ENCODE measurements around the gene RGMA. TPM values are rescaled to one million over a fixed set of nuclear protein-coding genes. Genes with fewer than 3 reads are reported as not detected.

RGMA gene
- total RNA-seq, 4 donors from 2014 or later, result 3.6 to 57.1 (median 25.1) TPM

DNA sequence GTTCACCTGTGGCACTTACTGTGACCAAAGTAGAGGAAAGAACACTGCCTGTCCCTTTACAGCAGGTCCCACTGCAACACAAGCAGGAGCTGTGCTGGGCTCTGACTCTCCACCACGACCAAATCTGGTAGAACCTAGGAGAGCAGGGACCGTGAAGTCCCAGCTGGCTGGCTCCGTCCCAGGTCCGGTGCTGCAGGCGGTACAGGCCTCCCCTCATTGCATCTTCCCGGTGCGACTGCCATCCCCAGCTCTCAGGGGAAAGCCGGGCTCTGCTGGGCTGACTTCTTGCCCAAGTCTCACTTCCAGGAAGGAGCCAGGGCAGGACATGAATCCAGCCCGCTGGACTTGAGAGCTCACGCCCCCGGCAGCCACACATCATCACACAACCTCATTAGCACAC, 33.8 kb downstream of the RGMA start:
- Histone ChIP-seq H3K4me3 (no peak overlapping the region), H3K27ac (no peak overlapping the region), H3K27me3 (no peaks in the 10 kb centered on the region), H3K36me3 (no peaks in the 10 kb centered on the region), H3K4me1 (peaks cover 0 to 3% of the 10 kb centered on the region in 2 donors), H3K9me3 (no peaks in the 10 kb centered on the region)
- no peak for DNase-seq
- intact Hi-C loops (cut with DNase I; ENCODE audit: low total_unique reads), result no loop called here
- TF ChIP-seq, protein P1, sequence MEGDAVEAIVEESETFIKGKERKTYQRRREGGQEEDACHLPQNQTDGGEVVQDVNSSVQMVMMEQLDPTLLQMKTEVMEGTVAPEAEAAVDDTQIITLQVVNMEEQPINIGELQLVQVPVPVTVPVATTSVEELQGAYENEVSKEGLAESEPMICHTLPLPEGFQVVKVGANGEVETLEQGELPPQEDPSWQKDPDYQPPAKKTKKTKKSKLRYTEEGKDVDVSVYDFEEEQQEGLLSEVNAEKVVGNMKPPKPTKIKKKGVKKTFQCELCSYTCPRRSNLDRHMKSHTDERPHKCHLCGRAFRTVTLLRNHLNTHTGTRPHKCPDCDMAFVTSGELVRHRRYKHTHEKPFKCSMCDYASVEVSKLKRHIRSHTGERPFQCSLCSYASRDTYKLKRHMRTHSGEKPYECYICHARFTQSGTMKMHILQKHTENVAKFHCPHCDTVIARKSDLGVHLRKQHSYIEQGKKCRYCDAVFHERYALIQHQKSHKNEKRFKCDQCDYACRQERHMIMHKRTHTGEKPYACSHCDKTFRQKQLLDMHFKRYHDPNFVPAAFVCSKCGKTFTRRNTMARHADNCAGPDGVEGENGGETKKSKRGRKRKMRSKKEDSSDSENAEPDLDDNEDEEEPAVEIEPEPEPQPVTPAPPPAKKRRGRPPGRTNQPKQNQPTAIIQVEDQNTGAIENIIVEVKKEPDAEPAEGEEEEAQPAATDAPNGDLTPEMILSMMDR (IDR thresholded peaks at IDR 0.05), result no peak

DNA sequence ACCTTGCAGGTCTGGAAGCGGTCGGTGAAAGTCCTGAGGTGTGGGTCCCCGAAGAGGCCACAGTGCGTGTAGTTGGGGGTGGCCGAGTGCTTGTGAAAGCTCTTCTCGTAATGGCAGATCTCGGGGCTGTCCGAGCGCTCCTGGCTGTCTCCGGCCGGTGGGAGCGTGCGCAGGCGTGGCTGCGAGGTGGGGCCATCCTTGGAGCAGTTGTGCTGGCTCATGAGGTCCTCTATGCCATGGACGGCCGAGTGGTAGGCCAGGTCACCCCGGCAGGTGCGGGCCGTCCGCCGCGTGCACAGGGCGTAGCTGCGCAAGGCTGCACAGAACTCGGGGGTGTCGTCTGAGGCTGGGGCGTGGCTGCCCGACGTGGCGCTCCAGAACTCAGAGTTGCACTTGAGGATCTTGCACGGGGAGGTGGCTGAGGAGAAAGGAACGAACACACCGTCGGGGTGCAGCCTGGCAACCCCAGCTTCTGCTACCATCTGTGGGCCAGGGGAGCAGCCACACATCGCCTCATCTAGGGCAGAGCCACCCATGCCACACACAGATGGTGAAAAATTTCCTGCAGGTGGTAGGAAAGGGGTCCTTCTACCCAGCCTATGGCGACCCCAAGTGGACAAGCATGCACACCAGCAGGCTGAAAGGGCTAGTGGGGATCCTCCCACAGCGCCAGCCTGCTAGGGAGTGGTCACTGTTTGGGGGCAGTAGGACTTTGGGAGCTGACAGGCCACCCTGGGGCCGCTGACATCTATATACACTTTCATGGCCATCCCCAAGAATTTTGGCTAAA, 36.7 kb downstream of the RGMA start:
- Histone ChIP-seq H3K27me3 (no peaks in the 10 kb centered on the region), H3K9me3 (no peaks in the 10 kb centered on the region), H3K4me3 (no peak overlapping the region), H3K27ac (no peak overlapping the region), H3K36me3 (no peaks in the 10 kb centered on the region), H3K4me1 (peaks cover 0 to 3% of the 10 kb centered on the region in 2 donors)
- DNase-seq, result no peak
- intact Hi-C loops (cut with DNase I; ENCODE audit: low total_unique reads), result no loop called here
- no peak for TF ChIP-seq POLR2A (IDR thresholded peaks at IDR 0.05)
- TF ChIP-seq, protein P1 (IDR thresholded peaks at IDR 0.05), result no peak

DNA sequence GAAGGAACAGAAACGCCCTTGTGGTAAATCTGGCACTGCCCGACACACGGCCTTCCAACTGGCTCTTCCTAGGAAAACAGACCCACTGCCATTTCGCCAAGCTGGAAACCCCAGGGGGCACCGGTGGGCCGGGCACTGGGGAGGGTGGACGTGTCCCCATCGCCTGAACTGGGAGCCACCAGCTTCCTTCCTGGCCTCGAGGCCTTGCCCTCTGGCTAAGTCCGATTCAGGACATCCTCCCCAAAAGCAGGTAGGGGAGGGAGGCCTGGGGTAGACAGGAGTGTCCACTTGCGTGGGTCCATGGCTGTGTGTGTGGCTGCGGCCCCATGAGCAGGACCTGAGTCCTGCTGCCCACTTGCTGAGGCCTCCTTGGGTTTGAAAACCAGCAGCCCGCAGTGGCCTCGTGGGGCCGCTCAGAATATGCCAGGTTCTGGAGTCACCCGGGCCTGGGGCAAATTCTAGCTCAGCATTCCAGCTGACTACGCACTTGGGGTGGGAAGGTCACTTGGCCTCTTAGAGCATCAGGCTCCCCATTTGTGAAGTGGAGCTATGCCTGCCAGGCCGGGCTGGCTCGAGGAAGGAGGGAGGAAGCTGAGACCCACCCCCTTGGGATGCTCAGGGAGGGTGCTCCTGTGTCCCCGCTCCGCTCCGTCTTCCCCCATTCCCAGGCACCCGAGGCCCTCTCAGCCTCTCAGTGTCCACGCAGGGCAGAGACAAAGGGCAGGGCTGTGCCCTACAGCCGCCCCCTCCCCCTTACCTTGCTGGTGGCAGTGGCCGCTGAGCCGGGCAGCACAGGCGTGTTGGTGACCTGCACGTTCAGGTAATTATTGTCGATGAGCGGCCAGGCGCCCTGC, 37.5 kb downstream of the RGMA start:
- TF ChIP-seq, protein P1 (IDR thresholded peaks at IDR 0.05), result no peak
- no peak for TF ChIP-seq POLR2A (IDR thresholded peaks at IDR 0.05)
- Histone ChIP-seq H3K4me1 (peaks cover 0 to 2% of the 10 kb centered on the region in 2 donors), H3K9me3 (no peaks in the 10 kb centered on the region), H3K27me3 (no peaks in the 10 kb centered on the region), H3K36me3 (no peaks in the 10 kb centered on the region), H3K27ac (no peak overlapping the region), H3K4me3 (no peak overlapping the region)
- no peak for DNase-seq
- intact Hi-C loops (cut with DNase I; ENCODE audit: low total_unique reads), result no loop called here

DNA sequence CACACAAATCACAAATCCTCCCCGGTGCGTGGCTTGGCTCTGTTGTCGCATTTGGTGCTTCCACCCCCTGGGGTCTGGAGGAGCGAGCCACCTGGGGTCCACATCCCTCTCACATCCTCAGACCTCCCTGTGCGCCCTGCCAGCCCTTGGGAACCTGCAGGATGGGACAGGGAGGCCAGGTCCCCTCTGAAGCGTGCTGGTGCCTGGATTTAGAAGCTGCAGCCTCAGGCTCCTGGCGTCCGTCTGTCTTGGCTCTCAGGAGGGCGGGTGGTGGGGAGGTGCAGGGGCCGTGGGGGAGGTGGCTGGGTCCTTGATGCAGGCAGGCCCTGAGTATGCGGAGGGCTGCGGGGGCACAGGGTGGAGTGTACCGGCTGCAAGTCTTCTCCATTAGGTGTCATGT, 38.4 kb downstream of the RGMA start:
- intact Hi-C loops (cut with DNase I; ENCODE audit: low total_unique reads), result no loop called here
- Histone ChIP-seq H3K36me3 (no peaks in the 10 kb centered on the region), H3K9me3 (no peaks in the 10 kb centered on the region), H3K4me1 (no peaks in the 10 kb centered on the region), H3K27me3 (no peaks in the 10 kb centered on the region), H3K27ac (no peak overlapping the region), H3K4me3 (no peak overlapping the region)
- no peak for DNase-seq
- no peak for TF ChIP-seq POLR2A (IDR thresholded peaks at IDR 0.05)
- TF ChIP-seq, protein P1 (IDR thresholded peaks at IDR 0.05), result no peak
